Measurements from ENCODE around the gene KIF7.
"Not testable (repeated sequence)": the region's sequence is repeated elsewhere in the genome, so short reads cannot be mapped to it uniquely, and the experiment has no call there.

Gene KIF7, protein sequence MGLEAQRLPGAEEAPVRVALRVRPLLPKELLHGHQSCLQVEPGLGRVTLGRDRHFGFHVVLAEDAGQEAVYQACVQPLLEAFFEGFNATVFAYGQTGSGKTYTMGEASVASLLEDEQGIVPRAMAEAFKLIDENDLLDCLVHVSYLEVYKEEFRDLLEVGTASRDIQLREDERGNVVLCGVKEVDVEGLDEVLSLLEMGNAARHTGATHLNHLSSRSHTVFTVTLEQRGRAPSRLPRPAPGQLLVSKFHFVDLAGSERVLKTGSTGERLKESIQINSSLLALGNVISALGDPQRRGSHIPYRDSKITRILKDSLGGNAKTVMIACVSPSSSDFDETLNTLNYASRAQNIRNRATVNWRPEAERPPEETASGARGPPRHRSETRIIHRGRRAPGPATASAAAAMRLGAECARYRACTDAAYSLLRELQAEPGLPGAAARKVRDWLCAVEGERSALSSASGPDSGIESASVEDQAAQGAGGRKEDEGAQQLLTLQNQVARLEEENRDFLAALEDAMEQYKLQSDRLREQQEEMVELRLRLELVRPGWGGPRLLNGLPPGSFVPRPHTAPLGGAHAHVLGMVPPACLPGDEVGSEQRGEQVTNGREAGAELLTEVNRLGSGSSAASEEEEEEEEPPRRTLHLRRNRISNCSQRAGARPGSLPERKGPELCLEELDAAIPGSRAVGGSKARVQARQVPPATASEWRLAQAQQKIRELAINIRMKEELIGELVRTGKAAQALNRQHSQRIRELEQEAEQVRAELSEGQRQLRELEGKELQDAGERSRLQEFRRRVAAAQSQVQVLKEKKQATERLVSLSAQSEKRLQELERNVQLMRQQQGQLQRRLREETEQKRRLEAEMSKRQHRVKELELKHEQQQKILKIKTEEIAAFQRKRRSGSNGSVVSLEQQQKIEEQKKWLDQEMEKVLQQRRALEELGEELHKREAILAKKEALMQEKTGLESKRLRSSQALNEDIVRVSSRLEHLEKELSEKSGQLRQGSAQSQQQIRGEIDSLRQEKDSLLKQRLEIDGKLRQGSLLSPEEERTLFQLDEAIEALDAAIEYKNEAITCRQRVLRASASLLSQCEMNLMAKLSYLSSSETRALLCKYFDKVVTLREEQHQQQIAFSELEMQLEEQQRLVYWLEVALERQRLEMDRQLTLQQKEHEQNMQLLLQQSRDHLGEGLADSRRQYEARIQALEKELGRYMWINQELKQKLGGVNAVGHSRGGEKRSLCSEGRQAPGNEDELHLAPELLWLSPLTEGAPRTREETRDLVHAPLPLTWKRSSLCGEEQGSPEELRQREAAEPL (N-terminal part only)

DNA sequence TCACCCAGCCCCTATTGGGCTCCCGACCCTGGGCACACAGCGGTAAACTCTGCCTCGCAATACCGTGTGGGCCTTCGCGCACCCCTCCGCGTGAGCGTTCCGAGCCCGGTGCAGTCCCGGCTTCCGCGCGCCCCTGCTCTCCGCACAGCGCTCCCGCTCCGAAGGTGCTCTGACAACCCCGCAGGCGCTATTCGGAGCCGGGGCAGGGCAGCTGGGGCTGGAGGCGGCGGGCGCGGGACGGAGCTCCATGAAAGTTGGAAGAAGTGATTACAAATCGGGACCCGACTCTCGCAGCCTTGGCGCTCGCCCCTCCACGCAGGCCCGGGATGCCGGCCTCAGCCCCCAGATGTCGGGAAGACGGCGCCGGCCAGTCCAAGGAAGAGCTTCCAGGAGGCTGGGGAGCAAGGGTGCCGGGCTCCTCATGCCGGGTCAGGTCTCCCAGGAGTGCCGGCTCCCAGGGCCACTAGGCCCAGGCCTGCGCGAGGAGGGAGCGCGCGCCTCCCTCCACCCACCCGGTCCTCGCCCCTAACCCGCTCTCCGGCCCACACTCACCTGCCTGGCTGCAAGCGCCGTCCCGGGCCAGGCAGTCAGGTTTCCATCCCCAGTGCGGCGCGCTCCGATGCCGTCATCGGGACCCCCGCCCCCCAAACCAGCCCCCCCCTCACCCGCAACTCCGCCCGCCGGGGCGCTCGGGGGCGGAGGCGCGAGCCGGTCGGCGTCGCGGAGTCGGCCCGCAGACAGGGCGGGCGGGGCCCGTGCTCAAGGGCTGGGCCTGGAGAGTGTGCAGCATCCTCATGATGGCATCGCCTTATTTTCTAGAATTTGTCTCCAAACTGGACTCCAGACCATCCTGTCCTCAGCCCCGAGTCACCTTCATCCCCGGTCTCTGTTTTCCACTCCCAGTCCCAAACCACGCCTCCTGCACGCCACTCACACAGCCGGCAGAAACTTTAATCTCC is at the start of gene KIF7:
TSS of gene KIF7 (minus strand) at position 621 of the 959 bp plus-strand sequence. CDS start 2,537 bp downstream, outside the sequence.
- DNase-seq (ENCODE audit: low spot score), result no peak

DNA sequence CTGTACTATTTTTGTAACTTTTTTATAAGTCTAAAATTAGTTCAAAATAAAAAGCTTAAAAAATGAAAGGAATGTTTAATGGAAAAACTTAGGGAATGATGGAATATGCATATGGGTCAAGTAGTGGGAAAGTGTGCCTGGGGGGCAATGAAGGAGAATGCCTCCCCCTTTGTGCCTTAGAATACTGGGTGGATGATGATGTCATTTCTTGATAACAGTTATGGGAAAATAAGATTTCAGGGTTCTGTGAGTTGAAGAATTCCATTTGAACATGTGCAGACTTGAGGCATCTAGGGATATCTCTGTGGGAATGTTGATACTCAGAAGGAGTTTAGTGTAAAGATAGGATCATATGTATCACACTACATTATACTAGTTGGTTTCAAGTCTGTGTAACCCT is 49.1 kb upstream of the KIF7 start:
- DNase-seq (ENCODE audit: low spot score), result no peak

DNA sequence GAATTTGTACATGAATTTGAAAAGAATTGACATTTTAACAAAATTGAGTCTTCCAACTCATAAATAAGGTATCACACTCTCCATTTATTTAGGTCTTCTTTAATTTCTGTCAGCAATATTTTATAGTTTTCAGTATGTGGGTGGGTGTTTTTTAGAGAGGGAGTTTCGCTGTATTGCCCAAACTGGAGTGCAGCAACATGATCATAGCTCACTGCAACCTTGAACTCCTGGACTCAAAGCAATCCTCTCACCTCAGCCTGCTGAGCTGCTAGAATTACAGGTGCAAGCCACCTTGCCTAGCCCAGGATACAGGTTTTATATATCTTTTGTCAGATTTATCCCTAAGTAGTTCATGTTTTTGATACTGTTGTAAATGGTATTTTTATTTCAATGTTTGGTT is 39.9 kb upstream of the KIF7 start:
- no peak for DNase-seq (ENCODE audit: low spot score)

DNA sequence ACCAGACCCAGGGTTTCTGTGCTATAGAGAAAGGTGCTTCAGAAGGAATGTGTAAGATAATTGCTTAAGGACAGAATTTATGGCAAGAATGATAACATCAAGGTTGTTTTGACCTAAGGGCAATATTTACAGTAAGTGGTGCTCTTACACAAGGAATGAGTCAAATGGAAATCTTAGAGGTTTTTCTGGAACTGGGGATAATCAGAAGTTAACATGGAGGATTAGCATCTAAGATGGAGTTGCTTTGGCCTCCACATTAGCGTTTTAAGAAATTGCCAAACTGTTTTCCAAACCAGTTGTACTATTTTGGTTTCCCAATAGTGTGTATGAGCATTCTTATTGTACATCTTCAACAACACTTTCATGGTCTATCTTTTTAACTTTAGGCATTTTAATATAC is 38.4 kb upstream of the KIF7 start:
- no peak for DNase-seq (ENCODE audit: low spot score)

- DNase-seq (ENCODE audit: low spot score), result no peak
These were observed 37.8 kb upstream of the KIF7 start for GRCh38 chr15:89693091-89693490.

DNA sequence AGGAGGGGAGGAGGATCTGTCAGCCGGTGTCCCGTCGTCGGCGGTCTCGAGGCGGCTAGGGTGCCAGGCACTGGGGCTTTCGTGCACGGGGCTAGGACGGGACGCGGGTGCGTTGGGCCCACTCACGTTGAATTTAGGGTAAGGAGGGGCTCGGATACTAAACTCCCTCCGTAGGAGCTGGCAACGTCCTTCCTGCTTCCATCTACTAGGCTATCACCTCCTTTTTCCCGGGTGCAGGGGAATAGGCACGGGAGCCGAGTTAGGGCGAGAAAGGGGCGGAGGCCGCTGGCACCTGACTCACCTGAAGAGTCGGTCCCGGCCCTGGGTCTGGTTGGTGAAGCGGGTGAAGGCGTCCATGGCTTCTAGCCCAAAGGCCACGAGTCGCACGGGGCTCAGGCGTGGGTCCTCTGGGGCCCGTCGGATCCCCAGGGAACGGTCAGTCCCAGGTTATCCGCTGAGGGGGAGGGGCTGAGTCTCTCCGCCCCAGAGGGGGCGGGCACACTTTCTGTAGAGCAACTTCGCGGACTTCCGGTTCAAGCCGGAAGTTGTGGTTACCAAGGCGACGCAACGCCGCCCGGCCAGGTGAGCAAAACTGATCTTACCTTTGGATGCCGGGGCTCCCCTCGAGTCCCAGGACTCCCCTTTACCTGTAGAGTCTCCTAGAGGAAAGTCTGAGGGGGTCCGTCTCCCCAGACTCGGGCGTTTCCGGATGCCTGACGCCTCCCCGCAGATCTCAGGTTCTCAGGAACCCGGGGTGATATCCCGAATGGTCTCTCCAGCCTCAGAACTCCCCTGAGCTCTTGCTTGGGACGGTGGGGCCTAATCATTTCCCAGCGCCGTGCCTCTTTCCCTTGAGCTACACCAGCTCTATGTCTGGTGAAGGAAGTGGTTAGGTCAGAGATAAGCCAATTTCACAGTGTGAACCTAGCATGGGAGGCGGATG is 35.3 kb upstream of the KIF7 start, which contains the start of the genes PEX11A and WDR93:
TSS of gene PEX11A (minus strand) at position 479 of the 943 bp plus-strand sequence. CDS start at position 357, 122 bp downstream.
TSS of gene WDR93 (plus strand) at position 536 of the 943 bp plus-strand sequence. CDS start 10,936 bp downstream, outside the sequence.
- peak; percentile 67 for DNase-seq (ENCODE audit: low spot score)

GRCh38 chr15:89689930-89690275 is 34.6 kb upstream of the KIF7 start:
- DNase-seq (ENCODE audit: low spot score), result not testable (repeated sequence)

DNA sequence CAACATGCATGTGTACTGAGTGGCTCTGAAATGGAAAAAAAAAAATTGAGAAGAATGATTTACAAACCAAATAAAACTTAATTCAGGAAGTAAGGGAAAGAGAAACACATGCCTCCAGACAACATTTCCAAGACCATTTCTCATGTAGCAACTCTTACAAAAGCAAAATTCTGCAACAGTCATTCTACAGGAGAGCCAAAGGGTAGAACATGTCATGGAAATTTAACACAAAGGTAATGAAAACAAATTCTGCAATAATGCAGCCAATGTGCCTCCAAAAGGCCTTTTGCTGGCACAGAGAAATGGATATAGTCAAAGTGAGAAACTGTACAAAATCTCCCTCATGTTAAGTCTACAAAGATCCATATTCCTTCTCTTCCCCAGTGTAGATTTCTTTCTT is 31.3 kb upstream of the KIF7 start:
- DNase-seq (ENCODE audit: low spot score), result no peak

DNA sequence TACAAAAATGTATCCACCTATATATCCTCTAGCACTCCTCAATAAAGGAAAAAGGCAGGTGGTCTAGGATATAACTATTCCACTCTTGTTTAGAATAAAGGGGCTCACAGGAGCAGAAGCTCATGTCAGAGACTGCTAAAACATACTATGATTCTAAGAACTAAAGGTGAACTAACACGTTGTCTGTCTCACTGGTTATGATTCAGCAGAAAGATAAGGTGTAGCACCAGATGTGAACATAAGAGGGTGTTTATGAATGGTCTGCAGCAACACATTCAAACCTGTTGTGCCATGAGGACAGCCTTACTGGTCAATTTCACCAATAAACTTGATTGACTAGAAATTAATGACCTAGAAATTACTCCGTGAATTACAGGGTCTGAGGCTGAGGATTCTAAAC is 30.7 kb upstream of the KIF7 start:
- DNase-seq (ENCODE audit: low spot score), result no peak

GRCh38 chr15:89681146-89681545 is 25.9 kb upstream of the KIF7 start:
- DNase-seq (ENCODE audit: low spot score), result no peak

GRCh38 chr15:89680282-89680873 is 25.1 kb upstream of the KIF7 start:
- peak; percentile 70 for DNase-seq (ENCODE audit: low spot score)

GRCh38 chr15:89679212-89679611 is 23.9 kb upstream of the KIF7 start, which contains the start of gene PLIN1:
TSS of gene PLIN1 (minus strand) at chr15:89679367. CDS start at chr15:89677489, 1,878 bp downstream.
- DNase-seq (ENCODE audit: low spot score), result peak; percentile 43

GRCh38 chr15:89677381-89677780 is 22.1 kb upstream of the KIF7 start:
- no peak for DNase-seq (ENCODE audit: low spot score)

DNA sequence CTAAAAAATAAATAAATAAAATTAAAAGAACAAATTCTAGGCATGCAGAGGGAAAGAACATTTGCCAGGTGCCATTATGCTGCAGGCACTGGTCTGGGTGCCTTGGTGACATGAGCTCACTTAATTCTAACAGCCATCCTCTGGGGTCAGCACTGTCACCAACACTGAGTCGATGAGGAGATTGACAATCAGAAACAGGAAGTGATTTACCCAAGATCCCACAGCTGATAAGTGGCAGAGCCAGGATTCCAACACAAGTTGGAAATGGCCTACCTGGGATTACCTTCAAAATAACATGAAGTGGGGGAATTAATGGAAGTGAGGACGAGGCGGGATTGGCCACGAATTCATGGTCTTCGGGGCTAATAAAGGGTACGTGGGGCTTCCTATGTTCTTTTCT is 20.3 kb upstream of the KIF7 start:
- DNase-seq (ENCODE audit: low spot score), result no peak

GRCh38 chr15:89674526-89674925 is 19.3 kb upstream of the KIF7 start:
- DNase-seq (ENCODE audit: low spot score), result no peak

DNA sequence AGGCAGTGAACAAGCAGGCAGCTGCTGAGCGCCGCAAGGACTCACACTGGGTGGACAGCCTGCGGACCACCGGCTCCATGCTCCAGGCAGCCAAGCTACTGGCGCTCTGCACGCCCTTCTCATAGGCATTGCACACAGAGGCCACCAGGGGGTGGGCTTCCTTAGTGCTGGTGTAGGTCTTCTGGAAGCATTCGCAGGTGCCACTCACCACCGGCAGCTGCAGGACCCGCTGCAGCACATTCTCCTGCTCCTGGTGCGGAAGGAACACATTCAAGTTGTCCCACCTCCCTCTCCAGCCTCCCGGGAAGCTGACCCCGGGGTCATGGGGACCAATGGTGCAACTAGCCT is 17.9 kb upstream of the KIF7 start:
- DNase-seq (ENCODE audit: low spot score), result no peak

DNA sequence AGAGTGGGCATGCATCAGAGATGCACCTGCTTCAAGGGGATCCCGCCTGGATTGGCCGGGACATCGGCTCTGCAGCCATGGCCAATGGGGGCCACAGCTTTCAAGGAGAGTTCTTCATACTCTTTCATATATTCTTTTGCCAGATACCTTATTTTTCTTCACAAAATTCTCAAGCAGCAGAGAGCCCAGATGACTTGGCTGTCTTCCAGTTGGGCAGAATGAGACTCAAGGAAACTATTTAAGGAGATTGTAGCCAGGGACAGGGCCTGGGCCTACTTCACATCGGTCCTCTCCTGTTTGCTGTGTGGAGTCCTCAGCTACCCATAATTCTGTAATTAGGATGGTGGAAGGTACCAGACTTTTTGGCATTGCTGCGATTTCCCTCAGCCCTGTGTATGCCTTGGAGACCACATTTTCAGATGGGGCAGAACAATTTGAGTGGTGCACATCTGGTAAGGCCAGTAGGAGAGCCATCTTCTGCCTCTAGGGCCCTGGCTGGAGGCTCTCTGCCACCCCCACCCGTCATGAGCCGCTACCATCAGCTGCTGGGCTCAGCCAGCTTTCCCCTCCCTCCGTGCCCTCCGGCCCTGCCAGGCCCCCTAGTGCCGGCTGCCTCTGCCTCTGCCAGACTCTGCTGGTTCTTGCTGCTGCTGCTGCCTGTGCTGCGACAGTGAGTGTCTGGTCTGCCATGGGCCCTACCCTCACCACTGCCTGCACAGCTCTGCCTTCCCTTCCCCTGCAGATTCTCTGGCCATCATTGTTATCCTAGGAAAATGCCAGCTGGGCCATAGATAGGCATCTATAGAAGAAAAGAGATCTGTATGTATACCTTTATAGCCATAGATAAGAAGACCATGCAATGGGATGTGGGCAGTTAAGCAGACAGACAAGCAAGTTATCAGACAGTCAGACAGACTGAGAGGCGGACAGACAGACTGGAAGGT is 17.2 kb upstream of the KIF7 start:
- peak; percentile 24 for DNase-seq (ENCODE audit: low spot score)

GRCh38 chr15:89671687-89672086 is 16.4 kb upstream of the KIF7 start:
- no peak for DNase-seq (ENCODE audit: low spot score)

Data from Ammon's horn (tissue), 1 donor.